H54 (cell line): ENCODE measurements around the gene TNKS2.
"Not testable (repeated sequence)": the region's sequence is repeated elsewhere in the genome, so short reads cannot be mapped to it uniquely, and the experiment has no call there.

ENCODE experiments used
- DNase-seq: peaks from one replicate; pipeline ENCODE4 v3.0.0; 2011; ENCODE audit warnings: low spot score, mixed read lengths; ENCODE audit not compliant: insufficient read length
- FAIRE-seq: peaks from 3 replicates; lab custom pipeline; 2011; peaks lifted over from hg19 to GRCh38; lab: Jason Lieb, UNC
- POLR2A ChIP-seq: IDR thresholded peaks from 2 replicates; pipeline ENCODE4 v1.6.1; 2011; ENCODE audit warnings: low read depth, mild to moderate bottlenecking, low read length

TNKS2 gene

GRCh38 chr10:91797874-91798648 lies at the start of gene TNKS2:
TNKS2 (plus strand) TSS chr10:91798426; CDS start chr10:91798691, 265 bp downstream.
- peak; percentile 96 for DNase-seq
- FAIRE-seq, result peak; percentile 95

GRCh38 chr10:91749592-91749991 lies 48.6 kb upstream of the TNKS2 start:
- not testable (repeated sequence) for FAIRE-seq, DNase-seq

More at GRCh38 chr10:91797874-91798648, at the start of gene TNKS2:
- TF ChIP-seq POLR2A, result peak; percentile 94

GRCh38 chr10:91756286-91756685 lies 41.9 kb upstream of the TNKS2 start:
- DNase-seq, result no peak
- TF ChIP-seq POLR2A, result no peak
- FAIRE-seq, result peak; percentile 87

DNA sequence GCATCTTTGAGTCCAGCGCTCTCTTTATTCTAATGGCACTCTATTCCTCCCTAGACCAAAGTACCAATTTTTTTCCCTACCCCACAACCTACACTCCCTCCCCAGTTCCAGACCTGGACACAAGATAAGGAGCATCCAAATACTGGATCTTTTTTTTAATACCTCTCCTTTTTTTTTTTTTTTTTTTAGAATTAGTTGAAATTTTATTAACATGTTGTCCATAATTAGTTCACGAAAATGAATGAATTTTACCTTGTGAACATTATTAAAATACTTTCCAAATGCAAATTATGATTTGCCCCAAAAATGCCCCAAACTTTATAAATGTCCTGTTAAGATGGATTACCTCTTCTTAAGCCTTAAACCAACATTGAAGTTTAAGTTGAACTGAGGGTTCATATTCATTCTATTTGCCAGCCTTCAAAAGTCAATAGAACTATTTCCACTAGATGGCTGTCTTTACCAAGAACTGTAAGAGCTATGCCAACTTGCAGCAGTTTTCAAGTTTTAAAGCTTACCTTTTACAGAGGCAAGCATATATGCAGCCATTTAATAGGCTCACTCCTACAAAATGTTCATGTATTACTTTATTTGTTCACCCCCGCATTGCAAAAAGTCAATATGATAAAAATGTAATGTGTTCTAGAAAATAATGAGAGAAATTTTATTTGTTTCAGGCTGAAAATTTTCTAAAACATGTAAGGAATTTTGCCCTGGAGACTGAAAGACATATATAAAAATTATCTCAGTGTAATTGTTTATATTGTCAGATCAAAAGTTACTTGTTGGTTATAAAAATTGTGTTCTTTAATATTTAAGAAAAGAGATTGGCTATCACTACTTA lies 39.7 kb upstream of the TNKS2 start:
- TF ChIP-seq POLR2A, result no peak
- FAIRE-seq, result peak; percentile 97
- no peak for DNase-seq

GRCh38 chr10:91759581-91759986 lies 38.6 kb upstream of the TNKS2 start:
- TF ChIP-seq POLR2A, result no peak
- DNase-seq (no peak), FAIRE-seq (no peak)

GRCh38 chr10:91761721-91762120 lies 36.5 kb upstream of the TNKS2 start:
- no peak for FAIRE-seq
- TF ChIP-seq POLR2A, result no peak
- DNase-seq, result no peak

- TF ChIP-seq POLR2A, result no peak
- no peak for FAIRE-seq
- no peak for DNase-seq
Observed at GRCh38 chr10:91762878-91763277, 35.3 kb upstream of the TNKS2 start.

GRCh38 chr10:91766676-91767075 lies 31.6 kb upstream of the TNKS2 start:
- TF ChIP-seq POLR2A, result no peak
- FAIRE-seq (peak; percentile 11), DNase-seq (no peak)

GRCh38 chr10:91768123-91768522 lies 30.1 kb upstream of the TNKS2 start:
- TF ChIP-seq POLR2A, result no peak
- FAIRE-seq (peak; percentile 80), DNase-seq (no peak)

DNA sequence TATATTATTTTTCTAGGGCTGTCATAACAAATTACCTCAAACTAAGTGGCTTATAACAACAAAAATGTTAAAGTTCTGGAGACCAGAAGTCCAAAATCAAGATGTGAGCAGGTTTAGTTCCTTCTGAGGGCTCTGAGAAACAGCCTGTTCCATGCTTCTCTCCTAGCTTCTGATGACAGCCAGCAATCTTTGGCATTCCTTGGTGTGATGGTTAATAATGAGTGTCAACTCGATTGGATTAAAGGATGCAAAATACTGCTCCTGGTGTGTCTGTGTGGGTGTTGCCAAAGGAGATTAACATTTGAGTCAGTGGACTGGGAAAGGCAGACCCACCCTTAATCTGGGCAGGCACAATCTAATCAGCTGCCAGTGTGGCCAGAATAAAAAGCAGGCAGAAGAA lies 26.3 kb upstream of the TNKS2 start:
- FAIRE-seq (peak; percentile 20), DNase-seq (no peak)
- TF ChIP-seq POLR2A, result no peak

- TF ChIP-seq POLR2A, result no peak
- DNase-seq, result no peak
Observed at GRCh38 chr10:91772461-91772860, 25.8 kb upstream of the TNKS2 start.

GRCh38 chr10:91772869-91773268 lies 25.4 kb upstream of the TNKS2 start:
- TF ChIP-seq POLR2A, result no peak
- FAIRE-seq (no peak), DNase-seq (no peak)

More at GRCh38 chr10:91772461-91772860, 25.8 kb upstream of the TNKS2 start:
- FAIRE-seq, result no peak

DNA sequence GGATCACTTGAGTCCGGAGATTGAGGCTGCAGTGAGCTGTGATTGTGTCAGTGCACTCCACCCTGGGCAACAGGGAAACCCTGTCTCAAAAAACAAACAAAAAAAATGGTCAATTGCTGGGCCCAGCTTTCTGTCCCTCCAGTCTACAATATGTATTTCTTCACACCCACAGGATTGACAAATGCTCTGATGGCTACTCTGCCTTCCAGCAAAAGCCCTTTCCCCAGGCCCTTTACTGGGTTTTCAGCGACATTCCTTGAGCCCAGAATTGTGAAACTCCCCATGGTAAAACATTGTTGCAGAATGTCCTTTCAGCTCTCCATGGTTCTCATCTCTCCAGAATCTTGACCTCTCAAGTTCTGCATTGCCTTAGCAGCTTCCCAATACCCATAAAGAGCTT lies 23.7 kb upstream of the TNKS2 start:
- DNase-seq (no peak), FAIRE-seq (no peak)
- no peak for TF ChIP-seq POLR2A

DNA sequence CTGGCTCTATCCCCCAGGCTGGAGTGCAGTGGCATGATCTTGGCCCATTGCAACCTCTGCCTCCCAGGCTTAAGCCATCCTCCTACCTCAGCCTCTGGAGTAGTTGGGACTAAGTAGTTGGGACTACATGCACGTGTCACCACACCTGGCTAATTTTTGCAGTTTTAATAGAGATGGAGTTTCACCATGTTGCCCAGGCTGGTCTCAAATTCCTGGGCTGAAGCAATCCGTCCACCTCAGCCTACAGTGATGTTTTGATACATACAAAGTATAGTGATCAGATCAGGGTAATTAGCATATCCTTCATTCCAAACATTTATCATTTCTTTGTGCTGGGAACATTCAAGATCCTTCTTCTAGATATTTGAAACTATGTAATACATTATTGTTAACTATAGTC lies 22.5 kb upstream of the TNKS2 start:
- FAIRE-seq (no peak), DNase-seq (no peak)
- no peak for TF ChIP-seq POLR2A
